Endothelial cell of umbilical vein (primary cell): Measurements from ENCODE around the gene THSD7A. TPM values are rescaled to one million over a fixed set of nuclear protein-coding genes. Genes with fewer than 3 reads are reported as not detected.

Experiments used
- BruUV-seq: library from RNA; stranded (reverse); fragments of 400-500 nt; replicated peaks from 2 replicates; lab custom pipeline; 2021; lab: Mats Ljungman, UMichigan
- CTCF ChIA-PET: fragments of 300-600, 350-600 bp; sonication (Branson Sonifier 250); formaldehyde crosslinking; loops from one replicate; lab custom pipeline; 2021; ENCODE audit warnings: antibody characterized with exemption, inconsistent platforms; lab: Charles Lee
- POLR2A ChIA-PET: fragments of 300-600, 350-600 bp; sonication (Branson Sonifier 250); formaldehyde crosslinking; loops from one replicate; lab custom pipeline; 2021; ENCODE audit warnings: antibody characterized with exemption, inconsistent platforms; lab: Charles Lee
- DNase-seq: peaks from one replicate; pipeline ENCODE4 v3.0.0-alpha.2; 2011; ENCODE audit warnings: low read depth, low spot score
- FAIRE-seq: peaks from 2 replicates; lab custom pipeline; 2011; peaks lifted over from hg19 to GRCh38; lab: Jason Lieb, UNC
- H2AFZ ChIP-seq: 2 replicates; pipeline ENCODE4 v1.6.0; 2012; ENCODE audit warnings: low read depth, low read length, control low read depth, inconsistent platforms
- H3K27ac ChIP-seq: 2 replicates; pipeline ENCODE4 v1.5.1; 2011; ENCODE audit warnings: low read depth, mild to moderate bottlenecking, control low read depth, low read length, moderate library complexity; ENCODE audit not compliant: insufficient read depth
- H3K27me3 ChIP-seq, 2 experiments: 2 replicates each; pipeline versions ENCODE4 v1.6.0 to v1.6.1; 2011; ENCODE audit warnings: low read length in 2 of 2, mixed read lengths in 1 of 2; ENCODE audit not compliant: control insufficient read depth in 2 of 2, insufficient read depth in 2 of 2
- H3K36me3 ChIP-seq, 2 experiments: 2 replicates in 1 of 2; 3 replicates in 1 of 2; pipeline ENCODE4 v1.5.1; 2011; ENCODE audit warnings: low read length in 2 of 2, mild to moderate bottlenecking in 1 of 2, moderate library complexity in 1 of 2; ENCODE audit not compliant: control insufficient read depth in 2 of 2, insufficient read depth in 2 of 2; ENCODE audit errors: extremely low read depth in 1 of 2
- H3K4me1 ChIP-seq: 3 replicates; pipeline ENCODE4 v1.5.1; 2011; ENCODE audit warnings: mild to moderate bottlenecking, low read length; ENCODE audit not compliant: control insufficient read depth, insufficient read depth; ENCODE audit errors: extremely low read depth
- H3K4me2 ChIP-seq: 2 replicates; pipeline ENCODE4 v1.6.1; 2011; ENCODE audit warnings: low read length, control low read depth, mixed read lengths; ENCODE audit not compliant: insufficient read depth
- H3K4me3 ChIP-seq, 3 experiments: fragments of 200-600 bp in 1 of 3; sonication (generic), shearing (Covaris generic) in 1 of 3; replicated peaks in 1 of 3; 2 replicates each; pipeline ENCODE4 v1.5.1; 2011 to 2016; ENCODE audit warnings: control low read depth in 3 of 3, low read length in 3 of 3, mild to moderate bottlenecking in 2 of 3, inconsistent platforms in 1 of 3, low read depth in 1 of 3, moderate library complexity in 1 of 3; ENCODE audit not compliant: insufficient read depth in 1 of 3
- H3K79me2 ChIP-seq: 2 replicates; pipeline ENCODE4 v1.6.0; 2012; ENCODE audit warnings: low read length, inconsistent platforms; ENCODE audit not compliant: control insufficient read depth, insufficient read depth
- H3K9ac ChIP-seq: replicated peaks from 2 replicates; pipeline ENCODE3; 2011; ENCODE audit warnings: low read length, control low read depth; ENCODE audit not compliant: insufficient read depth; ENCODE audit errors: extremely low read depth
- H3K9me1 ChIP-seq: replicated peaks from 3 replicates; pipeline ENCODE4 v1.6.0; 2011; ENCODE audit warnings: mild to moderate bottlenecking, low read length; ENCODE audit not compliant: control insufficient read depth, insufficient read depth; ENCODE audit errors: extremely low read depth
- H3K9me3 ChIP-seq: replicated peaks from 2 replicates; pipeline ENCODE4 v1.5.1; 2012; ENCODE audit warnings: low read length, inconsistent platforms; ENCODE audit not compliant: control insufficient read depth, insufficient read depth
- H4K20me1 ChIP-seq: replicated peaks from 2 replicates; pipeline ENCODE3; 2011; ENCODE audit warnings: mild to moderate bottlenecking, low read length; ENCODE audit not compliant: control insufficient read depth, insufficient read depth; ENCODE audit errors: extremely low read depth
- CTCF ChIP-seq, 2 donors: IDR thresholded peaks; 1 replicate in 1 of 2; 2 replicates in 1 of 2; pipeline ENCODE4 v1.5.1; 2011; ENCODE audit warnings: low read length in 2 of 2, mild to moderate bottlenecking in 2 of 2, moderate library complexity in 2 of 2, control low read depth in 1 of 2, inconsistent platforms in 1 of 2, low read depth in 1 of 2; ENCODE audit not compliant: insufficient read depth in 1 of 2; ENCODE audit errors: extremely low read depth in 1 of 2
- EZH2 ChIP-seq: IDR thresholded peaks from 2 replicates; pipeline ENCODE4 v1.6.1; 2012; ENCODE audit warnings: borderline replicate concordance, low read depth, mild to moderate bottlenecking, moderate library complexity, low read length, inconsistent platforms; ENCODE audit not compliant: severe bottlenecking
- FOS ChIP-seq: IDR thresholded peaks from 2 replicates; pipeline ENCODE4 v1.6.1; 2011; ENCODE audit warnings: mild to moderate bottlenecking, low read length, moderate library complexity, borderline replicate concordance; ENCODE audit not compliant: insufficient read depth
- GATA2 ChIP-seq: IDR thresholded peaks from 2 replicates; pipeline ENCODE4 v1.7.0; 2011; ENCODE audit warnings: low read depth, mild to moderate bottlenecking, moderate library complexity, mixed read lengths, low read length; ENCODE audit not compliant: insufficient read length, insufficient read depth
- JUN ChIP-seq: IDR thresholded peaks from 2 replicates; pipeline ENCODE4 v1.6.1; 2011; ENCODE audit warnings: borderline replicate concordance, low read depth; ENCODE audit not compliant: insufficient read length, insufficient read depth
- MYC ChIP-seq: IDR thresholded peaks from one replicate; pipeline ENCODE4 v1.6.1; 2011; ENCODE audit warnings: mild to moderate bottlenecking, low read depth, low read length
- POLR2A ChIP-seq: IDR thresholded peaks from 2 replicates; pipeline ENCODE4 v1.6.1; 2012; ENCODE audit warnings: low read depth, mild to moderate bottlenecking, control low read depth, low read length
- POLR2AphosphoS5 ChIP-seq: IDR thresholded peaks from 2 replicates; pipeline ENCODE4 v1.6.1; 2012; ENCODE audit warnings: low read depth, mild to moderate bottlenecking, control low read depth, low read length, moderate library complexity; ENCODE audit not compliant: insufficient read depth
- dilution Hi-C: fragments of 300-500 bp; cut with MboI; formaldehyde crosslinking; loops from one replicate; pipeline ENCODE4 v1.15.0; 2019; ENCODE audit warnings: low sequenced_read_pairs; ENCODE audit not compliant: extremely low pct_ligation_motif_present
- intact Hi-C: fragments of 100-400 bp; cut with micrococcal nuclease; formaldehyde crosslinking; loops from one replicate; pipeline ENCODE4 v1.10.0; 2022
- polyA plus RNA-seq, 4 experiments: library from polyadenylated mRNA; depleted of rRNA in 3 of 4; stranded (reverse) in 3 of 4; unstranded in 1 of 4; fragments of >200 nt; gene quantifications; 2 replicates each; pipeline versions ENCODE4 v1.2.1 to v1.2.3, GENCODE V29; 2011 to 2012; ENCODE audit warnings: missing spikeins in 1 of 4
- total RNA-seq: library from RNA; stranded (reverse); gene quantifications from 2 replicates; pipeline ENCODE4 v1.2.3, GENCODE V29; 2021
- TF ChIP-seq, protein P1 (sequence below): IDR thresholded peaks from 2 replicates; pipeline ENCODE4 v1.6.1; 2011; ENCODE audit not compliant: insufficient read depth, insufficient read length

Gene THSD7A
- total and polyA plus RNA-seq, 2 donors (not counting 3 experiments of a cell fraction or from before 2014, with no cell fraction given): 3.3 to 12.7 TPM

DNA sequence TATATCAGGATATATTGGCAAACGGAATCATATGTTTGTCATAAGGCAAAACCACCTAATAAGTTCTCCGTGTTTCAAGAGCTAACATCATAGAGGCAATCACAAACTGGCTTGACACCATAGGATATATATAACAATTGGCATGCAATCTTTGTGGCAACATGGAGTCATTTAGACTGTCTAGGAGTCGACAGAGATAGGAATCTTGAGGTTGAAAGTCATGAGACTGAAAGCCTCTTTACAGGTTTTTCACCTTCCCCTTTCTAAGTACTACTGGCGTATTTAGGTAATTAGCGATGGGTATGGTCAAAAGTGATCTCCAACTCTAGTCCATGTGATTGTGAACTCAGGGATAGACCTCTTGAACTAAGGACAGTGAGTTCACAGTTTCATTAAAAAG, 63.7 kb downstream of the THSD7A start:
- no peak overlapping the region for H3K9ac ChIP-seq
- no peak for TF ChIP-seq EZH2
- TF ChIP-seq POLR2AphosphoS5: no peak
- no peak for TF ChIP-seq FOS
- TF ChIP-seq JUN: no peak
- no peak for TF ChIP-seq MYC
- TF ChIP-seq, protein P1, sequence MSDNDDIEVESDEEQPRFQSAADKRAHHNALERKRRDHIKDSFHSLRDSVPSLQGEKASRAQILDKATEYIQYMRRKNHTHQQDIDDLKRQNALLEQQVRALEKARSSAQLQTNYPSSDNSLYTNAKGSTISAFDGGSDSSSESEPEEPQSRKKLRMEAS: no peak
- TF ChIP-seq POLR2A: no peak
- no peak for TF ChIP-seq GATA2
- TF ChIP-seq CTCF (IDR thresholded peaks at IDR 0.05; ENCODE audit: extremely low read depth in 1 of 2, insufficient read depth in 1 of 2, low read depth in 1 of 2, low read length in 2 of 2): no peak
- ChIA-PET CTCF (no interaction called here), POLR2A (no interaction called here)
- no TSS peak for BruUV-seq
- H3K4me2 ChIP-seq: no peak overlapping the region
- dilution Hi-C loops: no loop called here
- no peaks in the 10 kb centered on the region for H3K27me3 ChIP-seq
- DNase-seq: no peak
- no peaks in the 10 kb centered on the region for H4K20me1 ChIP-seq
- FAIRE-seq: no peak
- no peak overlapping the region for H3K4me3 ChIP-seq
- H3K27ac ChIP-seq: no peak overlapping the region
- no peaks in the 10 kb centered on the region for H3K4me1 ChIP-seq
- H3K9me3 ChIP-seq: no peaks in the 10 kb centered on the region
- no peak overlapping the region for H2AFZ ChIP-seq
- H3K9me1 ChIP-seq: no peaks in the 10 kb centered on the region
- peaks cover 0 to 2% of the 10 kb centered on the region in 2 experiments for H3K36me3 ChIP-seq
- H3K79me2 ChIP-seq: no peaks in the 10 kb centered on the region
- intact Hi-C loops: no loop called here
